Smooth muscle cell (in vitro differentiated cells): Measurements from ENCODE around the gene RIPPLY3. TPM values are rescaled to one million over a fixed set of nuclear protein-coding genes. Genes with fewer than 3 reads are reported as not detected.
A peak's percentile ranks its signal among the peaks of the same experiment; 100 is the strongest.
"Not testable (repeated sequence)": the region's sequence is repeated elsewhere in the genome, so short reads cannot be mapped to it uniquely, and the experiment has no call there.

ENCODE experiments used
- DNase-seq: peaks from one replicate; lab custom pipeline; 2025; ENCODE audit not compliant: unreplicated experiment; lab: John Stamatoyannopoulos, UW
- H2AFZ ChIP-seq: fragments of 200-600 bp; sonication (generic); 2 replicates; pipeline ENCODE4 v1.6.0; 2016; ENCODE audit warnings: antibody characterized with exemption, low read depth, mild to moderate bottlenecking
- H3F3A ChIP-seq: fragments of 200-600 bp; sonication (generic); 2 replicates; pipeline ENCODE4 v1.6.0; 2017; ENCODE audit warnings: antibody characterized with exemption, low read depth
- H3K27ac ChIP-seq: fragments of 200-600 bp; sonication (generic); 2 replicates; pipeline ENCODE4 v1.5.1; 2016; ENCODE audit warnings: low read depth, mild to moderate bottlenecking
- H3K27me3 ChIP-seq: fragments of 200-600 bp; sonication (generic); 2 replicates; pipeline ENCODE4 v1.6.1; 2016; ENCODE audit warnings: low read depth, mild to moderate bottlenecking
- H3K36me3 ChIP-seq: fragments of 200-600 bp; sonication (generic); 2 replicates; pipeline ENCODE4 v1.5.1; 2016; ENCODE audit warnings: low read depth
- H3K4me1 ChIP-seq: fragments of 200-600 bp; sonication (generic); 2 replicates; pipeline ENCODE4 v1.5.1; 2016; ENCODE audit warnings: low read depth
- H3K4me2 ChIP-seq: fragments of 200-600 bp; sonication (generic); 2 replicates; pipeline ENCODE4 v1.6.0; 2016; ENCODE audit warnings: mild to moderate bottlenecking
- H3K4me3 ChIP-seq: fragments of 200-600 bp; sonication (generic); 2 replicates; pipeline ENCODE4 v1.5.1; 2016; ENCODE audit warnings: mild to moderate bottlenecking
- H3K79me2 ChIP-seq: fragments of 200-600 bp; sonication (generic); 2 replicates; pipeline ENCODE4 v1.6.0; 2016; ENCODE audit warnings: low read depth, mild to moderate bottlenecking
- H3K9ac ChIP-seq: fragments of 200-600 bp; sonication (generic); 2 replicates; pipeline ENCODE4 v1.6.0; 2016; ENCODE audit warnings: low read depth
- H3K9me3 ChIP-seq: fragments of 200-600 bp; sonication (generic); replicated peaks from 2 replicates; pipeline ENCODE4 v1.5.1; 2016; ENCODE audit warnings: low read depth
- H4K20me1 ChIP-seq: fragments of 200-600 bp; sonication (generic); 2 replicates; pipeline ENCODE4 v1.6.0; 2016; ENCODE audit warnings: low read depth
- WGBS: methylation state at CpG from one replicate; pipeline ENCODE4 v1.1.7; 2016; ENCODE audit warnings: low lambda C conversion rate; 5-methylcytosine and 5-hydroxymethylcytosine counted together
- polyA plus RNA-seq: library from polyadenylated mRNA; unstranded; fragments of >200 nt; fragmentation: Nextera tagmentation; extraction: Ambion mirVana; gene quantifications from 2 replicates; pipeline ENCODE4 v1.2.1, GENCODE V29; 2016
- total RNA-seq: library from RNA; depleted of rRNA; stranded (reverse); fragments of >200 nt; gene quantifications from 2 replicates; pipeline ENCODE4 v1.2.3, GENCODE V29; 2014
- TF ChIP-seq, protein P1 (sequence below): fragments of 200-600 bp; sonication (generic); IDR thresholded peaks from 2 replicates; pipeline ENCODE4 v1.5.1; 2017; ENCODE audit warnings: borderline replicate concordance, mild to moderate bottlenecking, antibody characterized with exemption; ENCODE audit not compliant: insufficient read depth, poor library complexity, severe bottlenecking

The RIPPLY3 gene
- total and polyA plus RNA-seq, 2 experiments from 2014 or later: not detected

DNA sequence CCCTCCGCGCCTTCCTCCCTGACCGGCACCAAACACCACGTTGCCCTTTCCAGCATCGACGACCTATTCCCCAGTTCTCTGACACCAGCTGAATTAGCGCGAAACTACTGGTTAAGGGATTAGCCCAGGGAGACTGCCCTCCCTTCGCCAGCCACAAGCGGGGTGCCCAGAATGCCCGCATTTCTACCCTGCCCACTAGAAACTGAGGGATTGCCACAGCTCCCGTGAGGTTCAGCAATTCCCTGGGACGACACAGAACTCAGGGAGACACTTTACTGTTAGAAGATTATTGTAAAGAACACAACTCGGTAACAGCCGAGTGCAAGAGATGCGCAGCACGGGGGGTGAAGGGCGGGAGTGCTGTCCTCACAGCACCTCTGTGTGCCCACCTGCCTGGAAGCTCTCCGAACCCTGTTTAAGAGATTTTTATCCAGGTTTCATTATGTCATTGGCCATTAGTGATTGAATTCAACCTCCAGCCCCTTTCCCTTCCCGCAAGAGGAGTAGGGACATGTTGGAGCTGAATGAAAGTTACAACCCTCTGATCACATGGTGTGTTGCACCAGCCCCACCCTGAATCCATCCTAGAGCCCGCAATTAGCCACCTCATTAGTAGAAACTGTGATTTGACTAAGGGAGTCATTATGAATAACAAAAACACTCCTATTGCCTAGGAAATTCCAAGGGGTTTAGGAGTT, 15.8 kb upstream of the RIPPLY3 start:
- H3K4me1 ChIP-seq: peaks cover 4% of the 10 kb centered on the region
- peaks cover 3% of the 10 kb centered on the region for H3F3A ChIP-seq
- H3K4me2 ChIP-seq: peak overlapping the region; percentile 86
- no peak for DNase-seq
- peak overlapping the region; percentile 35 for H3K27ac ChIP-seq
- peak overlapping the region; percentile 88 for H2AFZ ChIP-seq
- no peaks in the 10 kb centered on the region for H3K79me2 ChIP-seq
- TF ChIP-seq, protein P1, sequence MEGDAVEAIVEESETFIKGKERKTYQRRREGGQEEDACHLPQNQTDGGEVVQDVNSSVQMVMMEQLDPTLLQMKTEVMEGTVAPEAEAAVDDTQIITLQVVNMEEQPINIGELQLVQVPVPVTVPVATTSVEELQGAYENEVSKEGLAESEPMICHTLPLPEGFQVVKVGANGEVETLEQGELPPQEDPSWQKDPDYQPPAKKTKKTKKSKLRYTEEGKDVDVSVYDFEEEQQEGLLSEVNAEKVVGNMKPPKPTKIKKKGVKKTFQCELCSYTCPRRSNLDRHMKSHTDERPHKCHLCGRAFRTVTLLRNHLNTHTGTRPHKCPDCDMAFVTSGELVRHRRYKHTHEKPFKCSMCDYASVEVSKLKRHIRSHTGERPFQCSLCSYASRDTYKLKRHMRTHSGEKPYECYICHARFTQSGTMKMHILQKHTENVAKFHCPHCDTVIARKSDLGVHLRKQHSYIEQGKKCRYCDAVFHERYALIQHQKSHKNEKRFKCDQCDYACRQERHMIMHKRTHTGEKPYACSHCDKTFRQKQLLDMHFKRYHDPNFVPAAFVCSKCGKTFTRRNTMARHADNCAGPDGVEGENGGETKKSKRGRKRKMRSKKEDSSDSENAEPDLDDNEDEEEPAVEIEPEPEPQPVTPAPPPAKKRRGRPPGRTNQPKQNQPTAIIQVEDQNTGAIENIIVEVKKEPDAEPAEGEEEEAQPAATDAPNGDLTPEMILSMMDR: no peak
- no peaks in the 10 kb centered on the region for H4K20me1 ChIP-seq
- no peaks in the 10 kb centered on the region for H3K9me3 ChIP-seq
- H3K27me3 ChIP-seq: no peaks in the 10 kb centered on the region
- H3K36me3 ChIP-seq: no peaks in the 10 kb centered on the region
- peak overlapping the region; percentile 64 for H3K4me3 ChIP-seq
- H3K9ac ChIP-seq: no peak overlapping the region
- 38% methylated on average over 21 of the region's 21 CpGs for WGBS

DNA sequence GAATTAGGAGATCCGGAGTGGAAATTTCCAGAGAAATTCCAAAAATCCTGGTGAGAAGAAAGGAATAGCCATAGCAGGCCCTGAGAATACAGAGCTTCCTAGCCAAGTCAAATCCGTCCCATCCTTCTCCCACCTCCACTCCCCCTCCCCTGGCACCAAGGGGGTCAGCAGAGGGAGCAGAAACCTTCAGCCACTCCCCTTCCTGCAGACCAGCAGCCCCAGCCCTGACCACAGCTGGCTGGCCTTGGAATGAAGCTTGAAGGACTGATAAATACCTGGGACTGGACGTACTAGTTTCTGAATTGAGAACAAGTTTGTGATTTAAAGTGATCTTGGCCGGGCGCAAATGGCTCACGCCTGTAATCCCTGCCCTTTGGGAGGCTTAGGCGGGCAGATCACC, 13.8 kb upstream of the RIPPLY3 start:
- Histone ChIP-seq H3F3A (peaks cover 3% of the 10 kb centered on the region), H2AFZ (no peak overlapping the region), H3K79me2 (no peaks in the 10 kb centered on the region), H3K9me3 (no peaks in the 10 kb centered on the region), H3K4me2 (no peak overlapping the region), H3K4me3 (no peak overlapping the region), H4K20me1 (no peaks in the 10 kb centered on the region), H3K9ac (no peak overlapping the region), H3K4me1 (peaks cover 4% of the 10 kb centered on the region), H3K36me3 (no peaks in the 10 kb centered on the region), H3K27ac (no peak overlapping the region), H3K27me3 (no peaks in the 10 kb centered on the region)
- 69% methylated on average over 7 of the region's 7 CpGs for WGBS
- DNase-seq: no peak
- TF ChIP-seq, protein P1: no peak

DNA sequence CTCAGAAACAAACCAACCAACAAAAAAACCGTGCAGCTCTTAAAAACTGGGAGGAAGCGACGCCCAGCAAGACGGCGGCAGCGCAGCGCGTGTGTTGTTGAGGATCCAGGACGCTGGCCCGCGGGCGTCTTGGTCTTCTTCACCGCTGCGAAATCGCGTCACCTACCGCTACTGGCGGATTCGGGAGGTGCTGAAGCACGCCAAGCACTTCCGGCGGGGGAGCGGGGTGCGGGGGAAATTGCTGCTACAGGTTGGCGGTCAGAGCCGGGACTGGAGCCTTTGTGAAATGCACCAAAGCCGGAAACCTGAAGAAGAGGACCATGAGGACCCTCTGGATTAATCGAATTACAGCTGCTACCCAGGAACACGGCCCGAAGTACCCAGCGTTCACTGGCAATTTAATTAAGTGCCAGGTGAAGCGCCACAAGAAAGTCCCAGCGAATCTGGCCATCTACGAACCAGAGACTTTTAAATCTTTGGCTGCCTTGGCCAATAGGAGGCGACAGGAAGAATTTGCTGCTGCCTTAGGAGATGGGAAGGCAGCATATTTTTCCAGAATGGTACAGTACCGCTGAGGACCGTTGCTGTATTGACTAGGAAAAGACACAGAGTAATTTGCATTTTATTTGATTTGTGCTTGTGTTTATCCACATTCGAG, 11.9 kb upstream of the RIPPLY3 start:
- Histone ChIP-seq H4K20me1 (no peaks in the 10 kb centered on the region), H3K4me2 (peak overlapping the region; percentile 64), H2AFZ (peak overlapping the region; percentile 28), H3K36me3 (no peaks in the 10 kb centered on the region), H3K4me1 (peaks cover 4% of the 10 kb centered on the region), H3K9ac (no peak overlapping the region), H3K4me3 (peak overlapping the region; percentile 32), H3K27me3 (no peaks in the 10 kb centered on the region), H3K9me3 (no peaks in the 10 kb centered on the region), H3K27ac (no peak overlapping the region), H3F3A (no peaks in the 10 kb centered on the region), H3K79me2 (no peaks in the 10 kb centered on the region)
- 36% methylated on average over 38 of the region's 38 CpGs for whole genome bisulfite sequencing
- DNase-seq: no peak
- TF ChIP-seq, protein P1: no peak

DNA sequence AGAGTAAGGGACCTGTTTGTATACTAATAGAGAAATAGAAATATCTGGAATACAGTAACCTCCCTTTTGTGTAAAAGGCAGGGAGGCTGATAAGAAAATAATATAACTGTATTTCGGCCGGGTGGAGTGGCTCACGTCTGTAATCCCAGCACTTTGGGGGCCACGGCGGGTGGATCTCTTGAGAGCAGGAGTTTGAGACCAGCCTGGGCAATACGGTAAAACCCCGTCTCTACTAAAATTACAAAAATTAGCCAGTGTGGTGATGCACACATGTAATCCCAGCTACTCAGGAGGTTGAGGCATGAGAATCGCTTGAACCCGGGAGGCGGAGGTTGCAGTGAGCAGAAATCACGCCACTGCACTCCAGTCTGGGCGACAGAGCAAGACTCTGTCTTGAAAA, 11.2 kb upstream of the RIPPLY3 start:
- H3K4me2 ChIP-seq, DNase-seq: not testable (repeated sequence)

More for the DNA sequence above, 11.2 kb upstream of the RIPPLY3 start:
- H3K27ac ChIP-seq, H3K79me2 ChIP-seq, H2AFZ ChIP-seq, H3K9me3 ChIP-seq, H3K27me3 ChIP-seq, H3K9ac ChIP-seq, H3K36me3 ChIP-seq, H3F3A ChIP-seq, H3K4me1 ChIP-seq, H4K20me1 ChIP-seq, H3K4me3 ChIP-seq: not testable (repeated sequence)
- 96% methylated on average over 12 of the region's 12 CpGs for WGBS
